H1 (cell line): ENCODE measurements around the gene HARS1. TPM values are rescaled to one million over a fixed set of nuclear protein-coding genes. Genes with fewer than 3 reads are reported as not detected.

Source experiments
- CTCF ChIA-PET: fragments of 300-600 bp; sonication (Branson Sonifier 250); formaldehyde crosslinking; loops from one replicate; lab custom pipeline; 2021; ENCODE audit not compliant: partially characterized antibody; lab: Charles Lee
- POLR2A ChIA-PET: fragments of 300-600 bp; sonication (Branson Sonifier 250); formaldehyde crosslinking; loops from one replicate; lab custom pipeline; 2021; ENCODE audit warnings: inconsistent platforms; ENCODE audit not compliant: partially characterized antibody; lab: Charles Lee
- DNase-seq, 2 experiments: peaks; one replicate each; pipeline versions ENCODE4 v3.0.0 to v3.0.0-alpha.2; 2010 to 2022; ENCODE audit warnings: low spot score in 2 of 2, low read depth in 1 of 2, mixed read lengths in 1 of 2
- FAIRE-seq: peaks from 2 replicates; lab custom pipeline; 2011; peaks lifted over from hg19 to GRCh38; lab: Jason Lieb, UNC
- H2AFZ ChIP-seq: 2 replicates; pipeline ENCODE4 v1.8.1; 2012; ENCODE audit warnings: low read length, inconsistent platforms
- H2AK5ac ChIP-seq: 2 replicates; pipeline ENCODE4 v1.6.1; 2013; ENCODE audit warnings: low read depth, low read length
- H2BK120ac ChIP-seq: replicated peaks from 2 replicates; pipeline ENCODE3; 2013; ENCODE audit warnings: low read depth, low read length, inconsistent platforms
- H2BK12ac ChIP-seq: 2 replicates; pipeline ENCODE4 v1.6.1; 2013; ENCODE audit warnings: low read depth, low read length
- H2BK15ac ChIP-seq: 2 replicates; pipeline ENCODE4 v1.6.1; 2013; ENCODE audit warnings: low read length
- H2BK20ac ChIP-seq: 2 replicates; pipeline ENCODE4 v1.6.1; 2013; ENCODE audit warnings: low read length
- H2BK5ac ChIP-seq: 2 replicates; pipeline ENCODE4 v1.6.1; 2013; ENCODE audit warnings: low read depth, low read length
- H3K14ac ChIP-seq: 2 replicates; pipeline ENCODE4 v1.6.1; 2013; ENCODE audit warnings: inconsistent platforms; ENCODE audit not compliant: insufficient read length
- H3K18ac ChIP-seq: 2 replicates; pipeline ENCODE4 v1.6.1; 2013; ENCODE audit warnings: low read length; ENCODE audit errors: extremely low read depth
- H3K23ac ChIP-seq: 2 replicates; pipeline ENCODE4 v1.6.1; 2013; ENCODE audit warnings: inconsistent platforms; ENCODE audit not compliant: insufficient read length
- H3K23me2 ChIP-seq: 2 replicates; pipeline ENCODE4 v1.6.1; 2013; ENCODE audit warnings: low read depth, low read length
- H3K27ac ChIP-seq: 2 replicates; pipeline ENCODE4 v1.6.1; 2011; ENCODE audit warnings: low read depth, low read length, inconsistent platforms
- H3K27me3 ChIP-seq, 4 experiments: replicated peaks in 1 of 4; 1 replicate in 1 of 4; 2 replicates in 3 of 4; pipeline versions ENCODE4 v1.6.1 to v1.8.1; 2011 to 2013; ENCODE audit warnings: low read length in 3 of 4, mild to moderate bottlenecking in 3 of 4, inconsistent platforms in 2 of 4, mixed read lengths in 2 of 4, moderate library complexity in 1 of 4; ENCODE audit not compliant: control insufficient read depth in 3 of 4, insufficient read depth in 3 of 4; ENCODE audit errors: extremely low read depth in 1 of 4
- H3K36me3 ChIP-seq, 4 experiments: 2 replicates each; pipeline versions ENCODE4 v1.6.1 to v1.8.1; 2011 to 2013; ENCODE audit warnings: mild to moderate bottlenecking in 4 of 4, low read length in 3 of 4, moderate library complexity in 2 of 4, control low read depth in 1 of 4, inconsistent platforms in 1 of 4; ENCODE audit not compliant: insufficient read depth in 4 of 4, control insufficient read depth in 2 of 4
- H3K4ac ChIP-seq: replicated peaks from 2 replicates; pipeline ENCODE3; 2013; ENCODE audit warnings: low read length, low read depth, mixed read lengths, inconsistent platforms; ENCODE audit not compliant: insufficient read length
- H3K4me1 ChIP-seq, 4 experiments: replicated peaks in 1 of 4; 1 replicate in 1 of 4; 2 replicates in 3 of 4; pipeline versions ENCODE4 v1.6.1 to v1.8.1; 2011 to 2013; ENCODE audit warnings: low read length in 3 of 4, inconsistent platforms in 2 of 4, mixed read lengths in 1 of 4; ENCODE audit not compliant: insufficient read depth in 4 of 4, control insufficient read depth in 3 of 4
- H3K4me2 ChIP-seq, 2 experiments: 2 replicates each; pipeline versions ENCODE4 v1.6.1 to v1.8.1; 2011 to 2013; ENCODE audit warnings: low read depth in 2 of 2, low read length in 2 of 2, control low read depth in 1 of 2, inconsistent platforms in 1 of 2, mild to moderate bottlenecking in 1 of 2; ENCODE audit not compliant: insufficient read depth in 1 of 2
- H3K4me3 ChIP-seq, 4 experiments: fragments of 200-600, 300-600 bp in 1 of 4; sonication (generic), shearing (Covaris generic), sonication (Bioruptor Twin) in 1 of 4; 2 replicates each; pipeline versions ENCODE4 v1.5.1 to v1.8.1; 2011 to 2016; ENCODE audit warnings: low read length in 4 of 4, low read depth in 3 of 4, control low read depth in 2 of 4, inconsistent platforms in 2 of 4, mild to moderate bottlenecking in 2 of 4, mixed read lengths in 1 of 4, moderate library complexity in 1 of 4; ENCODE audit not compliant: insufficient read depth in 2 of 4; ENCODE audit errors: extremely low read depth in 1 of 4
- H3K56ac ChIP-seq: replicated peaks from 2 replicates; pipeline ENCODE3; 2013; ENCODE audit warnings: low read depth, mild to moderate bottlenecking, mixed read lengths, low read length, inconsistent platforms; ENCODE audit not compliant: insufficient read length
- H3K79me1 ChIP-seq: 2 replicates; pipeline ENCODE4 v1.6.1; 2013; ENCODE audit warnings: low read depth, low read length, control low read depth
- H3K79me2 ChIP-seq, 2 experiments: 2 replicates each; pipeline versions ENCODE4 v1.6.1 to v1.8.1; 2012 to 2013; ENCODE audit warnings: low read length in 2 of 2, mild to moderate bottlenecking in 2 of 2, inconsistent platforms in 1 of 2; ENCODE audit not compliant: insufficient read depth in 2 of 2, control insufficient read depth in 1 of 2
- H3K9ac ChIP-seq, 4 experiments: replicated peaks in 1 of 4; 1 replicate in 1 of 4; 2 replicates in 3 of 4; pipeline versions ENCODE4 v1.6.1 to v1.8.1; 2011 to 2013; ENCODE audit warnings: low read depth in 3 of 4, low read length in 3 of 4, control low read depth in 2 of 4, mild to moderate bottlenecking in 2 of 4, moderate library complexity in 2 of 4, inconsistent platforms in 1 of 4; ENCODE audit errors: extremely low read depth in 1 of 4
- H3K9me3 ChIP-seq, 2 experiments: 2 replicates each; pipeline versions ENCODE4 v1.6.1 to v1.8.1; 2012 to 2013; ENCODE audit warnings: mild to moderate bottlenecking in 2 of 2, moderate library complexity in 2 of 2, control low read depth in 1 of 2, inconsistent platforms in 1 of 2, low read depth in 1 of 2, low read length in 1 of 2, mixed read lengths in 1 of 2; ENCODE audit not compliant: insufficient read depth in 2 of 2
- H4K20me1 ChIP-seq, 2 experiments: replicated peaks in 1 of 2; 2 replicates each; pipeline versions ENCODE3 to v1.8.1; 2011 to 2013; ENCODE audit warnings: inconsistent platforms in 2 of 2, low read length in 2 of 2, mild to moderate bottlenecking in 1 of 2; ENCODE audit not compliant: insufficient read depth in 2 of 2, control insufficient read depth in 1 of 2
- H4K5ac ChIP-seq: 2 replicates; pipeline ENCODE4 v1.6.1; 2013; ENCODE audit warnings: low read length, low read depth, mixed read lengths, inconsistent platforms; ENCODE audit not compliant: insufficient read length
- H4K8ac ChIP-seq: 2 replicates; pipeline ENCODE4 v1.8.0; 2013; ENCODE audit warnings: mild to moderate bottlenecking, moderate library complexity, low read length, inconsistent platforms; ENCODE audit not compliant: insufficient read depth; ENCODE audit errors: extremely low read depth
- H4K91ac ChIP-seq: replicated peaks from 2 replicates; pipeline ENCODE3; 2013; ENCODE audit warnings: low read length, mixed read lengths, inconsistent platforms; ENCODE audit not compliant: insufficient read length
- CHD2 ChIP-seq: IDR thresholded peaks from 2 replicates; pipeline ENCODE4 v1.6.1; 2012; ENCODE audit warnings: low read length, improper control_type of control experiment
- EGR1 ChIP-seq: IDR thresholded peaks from 2 replicates; pipeline ENCODE4 v1.6.1; 2011; ENCODE audit warnings: low read depth, low read length, borderline replicate concordance
- GTF2F1 ChIP-seq: IDR thresholded peaks from 2 replicates; pipeline ENCODE4 v1.6.1; 2012; ENCODE audit warnings: low read depth, low read length, improper control_type of control experiment, borderline replicate concordance
- JUN ChIP-seq: IDR thresholded peaks from 2 replicates; pipeline ENCODE4 v1.6.1; 2011; ENCODE audit warnings: low read depth, mild to moderate bottlenecking, improper control_type of control experiment, low read length
- KDM5A ChIP-seq: fragments of 200-600 bp; IDR thresholded peaks from 2 replicates; pipeline ENCODE4 v1.7.1; 2012; ENCODE audit warnings: mild to moderate bottlenecking, low read length, inconsistent platforms, mixed read lengths
- RXRA ChIP-seq: IDR thresholded peaks from 2 replicates; pipeline ENCODE4 v1.6.1; 2011; ENCODE audit warnings: low read depth, mild to moderate bottlenecking, low read length, moderate library complexity; ENCODE audit not compliant: insufficient read depth
- SIN3A ChIP-seq, 2 experiments: IDR thresholded peaks in 1 of 2; conservative IDR thresholded peaks in 1 of 2; 2 replicates each; pipeline ENCODE4 v1.6.1; 2011 to 2012; ENCODE audit warnings: low read length in 2 of 2, improper control_type of control experiment in 1 of 2, low read depth in 1 of 2, mild to moderate bottlenecking in 1 of 2
- SUZ12 ChIP-seq: fragments of 200-600 bp; sonication (generic); IDR thresholded peaks from 2 replicates; pipeline ENCODE4 v1.6.1; 2012; ENCODE audit warnings: mild to moderate bottlenecking, inconsistent platforms, low read length, moderate library complexity, mixed read lengths
- TAF1 ChIP-seq: IDR thresholded peaks from 2 replicates; pipeline ENCODE4 v1.6.1; 2011; ENCODE audit warnings: mild to moderate bottlenecking, low read depth, low read length
- ZNF274 ChIP-seq: IDR thresholded peaks from 2 replicates; pipeline ENCODE4 v1.7.0; 2012; ENCODE audit warnings: low read length, borderline replicate concordance; ENCODE audit errors: extremely low read depth
- WGBS, 2 experiments: shearing (Covaris generic) in 1 of 2; methylation state at CpG; one replicate each; pipeline versions ENCODE4 v1.1.6 to v1.1.7; 2013 to 2015; ENCODE audit warnings: low lambda C conversion rate in 2 of 2, mixed read lengths in 2 of 2, inconsistent platforms in 1 of 2, low coverage in 1 of 2, missing lambda C conversion rate in 1 of 2; ENCODE audit not compliant: insufficient replicate concordance in 2 of 2, insufficient coverage in 1 of 2, insufficient read length in 1 of 2; ENCODE audit errors: extremely low coverage in 1 of 2, missing lambda C conversion rate in 1 of 2; 5-methylcytosine and 5-hydroxymethylcytosine counted together
- polyA plus RNA-seq, 7 experiments: library from polyadenylated mRNA; depleted of rRNA in 3 of 7; stranded (reverse) in 5 of 7; unstranded in 2 of 7; fragments of >200 nt in 5 of 7; fragments of 200-250 nt in 2 of 7; gene quantifications; 1 replicate in 5 of 7; 2 replicates in 1 of 7; 4 replicates in 1 of 7; pipeline versions ENCODE4 v1.2.1 to v1.2.3, GENCODE V29; 2011 to 2013; ENCODE audit warnings: missing spikeins in 2 of 7, mixed read lengths in 2 of 7
- total RNA-seq: library from RNA; stranded (reverse); fragmentation: NEBNext Ultra II Directional; extraction: Animal tissue kit (Norgen Biotek cat#: 25700); gene quantifications from 2 replicates; pipeline ENCODE4 v1.2.1, GENCODE V29; 2021

Gene HARS1
- total and polyA plus RNA-seq, 2 of the 8 experiments (the other 6 are each of a cell fraction or from before 2014, with no cell fraction given) = 27.8 to 56.8 TPM

GRCh38 chr5:140664030-140664358 is 27.2 kb downstream of the HARS1 start:
- no peaks in the 10 kb centered on the region for H3K27me3 ChIP-seq
- H2AFZ ChIP-seq = peak overlapping the region; percentile 98
- TF ChIP-seq RXRA = no peak
- TF ChIP-seq CHD2 = no peak
- no peak for TF ChIP-seq JUN
- TF ChIP-seq SUZ12 = no peak
- no peak for TF ChIP-seq SIN3A (conservative IDR thresholded peaks at IDR 0.05 in 1 of 2, IDR thresholded peaks at IDR 0.05 in 1 of 2; ENCODE audit: low read depth in 1 of 2, low read length in 2 of 2)
- TF ChIP-seq EGR1 = no peak
- TF ChIP-seq TAF1 = no peak
- no peak for TF ChIP-seq ZNF274
- no peak for TF ChIP-seq GTF2F1
- TF ChIP-seq KDM5A = no peak

More at GRCh38 chr5:140664030-140664358, 27.2 kb downstream of the HARS1 start:
- 60% methylated on average over 18 of the region's 18 CpGs; no CpG with 5 or more reads in 1 of the 2 experiments for WGBS, 2 experiments
- peaks cover 6% of the 10 kb centered on the region for H3K23me2 ChIP-seq
- no peaks in the 10 kb centered on the region; a peak in 1 of 7 replicates for H3K4me1 ChIP-seq
- peaks cover 0 to 19% of the 10 kb centered on the region in 2 experiments; a peak in 2 of 4 replicates for H3K79me2 ChIP-seq
- H3K14ac ChIP-seq = no peak overlapping the region
- H3K9ac ChIP-seq = no peak overlapping the region; a peak in 1 of 7 replicates
- no peak overlapping the region for H4K91ac ChIP-seq
- H2AK5ac ChIP-seq = no peak overlapping the region
- H4K8ac ChIP-seq = no peak overlapping the region
- H3K36me3 ChIP-seq = peaks cover 9 to 51% (median 32%) of the 10 kb centered on the region in 4 experiments; a peak in 7 of 8 replicates
- H3K9me3 ChIP-seq = no peaks in the 10 kb centered on the region
- peak overlapping the region; percentile 92 to 93 for H3K4me2 ChIP-seq
- DNase-seq (no peak), FAIRE-seq (no peak)
- peak overlapping the region; percentile 72; the same call in 1 of the 2 replicates for H2BK20ac ChIP-seq
- no peak overlapping the region for H2BK120ac ChIP-seq
- H2BK15ac ChIP-seq = no peak overlapping the region
- peak overlapping the region; percentile 82 to 98 (median 94) for H3K4me3 ChIP-seq
- H3K4ac ChIP-seq = peak overlapping the region; percentile 40
- ChIA-PET POLR2A (interaction anchor here (1.1 to 9.9 kb wide), 9 partner anchors 10 to 116 kb away, joined by 3 to 87 read pairs (median 7); partner anchors contain the start of genes DND1, HARS1, HARS2 and IK), CTCF (interaction anchor here (0.8 to 2.1 kb wide), 3 partner anchors 11 to 56 kb away, joined by 3 to 4 read pairs (median 3); partner anchors contain the start of genes IK and NDUFA2)
- H4K20me1 ChIP-seq = peaks cover 0 to 2% of the 10 kb centered on the region in 2 experiments
- peaks cover 3% of the 10 kb centered on the region; the same call in 1 of the 2 replicates for H3K79me1 ChIP-seq
- no peak overlapping the region for H2BK5ac ChIP-seq
- H3K18ac ChIP-seq = no peak overlapping the region
- no peak overlapping the region for H2BK12ac ChIP-seq
- H4K5ac ChIP-seq = no peak overlapping the region
- no peak overlapping the region for H3K23ac ChIP-seq
- H3K56ac ChIP-seq = peak overlapping the region; percentile 40
- H3K27ac ChIP-seq = no peak overlapping the region
